HepG2 (cell line): ENCODE data around the gene TH. TPM values are rescaled to one million over a fixed set of nuclear protein-coding genes. Genes with fewer than 3 reads are reported as not detected.

Experiments used
- ATF7-NPFF ChIP-seq: sonication (generic); formaldehyde crosslinking; IDR thresholded peaks from 2 replicates; pipeline ENCODE4 v1.8.1; 2023; ENCODE audit warnings: mild to moderate bottlenecking, low read depth, missing genetic modification reagents, moderate library complexity
- GATAD1 ChIP-seq: IDR thresholded peaks from 2 replicates; pipeline ENCODE4 v1.6.1; 2016; ENCODE audit warnings: missing genetic modification reagents, missing compliant biosample characterization
- JUN ChIP-seq: sonication (generic); formaldehyde crosslinking; IDR thresholded peaks from 2 replicates; pipeline ENCODE4 v1.4.0; 2020; ENCODE audit warnings: mild to moderate bottlenecking, missing genetic modification reagents
- KDM5A ChIP-seq: fragments of 200-600 bp; sonication (generic); IDR thresholded peaks from 2 replicates; pipeline ENCODE4 v1.7.0; 2018; ENCODE audit warnings: antibody characterized with exemption, mild to moderate bottlenecking, low read length, borderline replicate concordance
- NFE2L2 ChIP-seq: fragments of 150-350 bp; IDR thresholded peaks from 2 replicates; pipeline ENCODE4 v1.6.1; 2014; ENCODE audit warnings: low read length
- PAF1 ChIP-seq: IDR thresholded peaks from 2 replicates; pipeline ENCODE4 v1.6.1; 2016; ENCODE audit warnings: missing genetic modification reagents, missing compliant biosample characterization
- POGZ ChIP-seq: sonication (generic); formaldehyde crosslinking; IDR thresholded peaks from 2 replicates; pipeline ENCODE4 v1.4.0; 2020; ENCODE audit warnings: mild to moderate bottlenecking, missing genetic modification reagents
- REPIN1 ChIP-seq: sonication (generic); formaldehyde crosslinking; IDR thresholded peaks from 2 replicates; pipeline ENCODE4 v1.8.0; 2022; ENCODE audit warnings: missing genetic modification reagents, low read depth, mild to moderate bottlenecking, borderline replicate concordance
- TARDBP ChIP-seq: sonication (generic); formaldehyde crosslinking; IDR thresholded peaks from 2 replicates; pipeline ENCODE4 v1.8.0; 2022; ENCODE audit warnings: mild to moderate bottlenecking, missing genetic modification reagents
- TBP ChIP-seq: sonication (generic); formaldehyde crosslinking; IDR thresholded peaks from 2 replicates; pipeline ENCODE4 v1.5.0; 2020; ENCODE audit warnings: missing genetic modification reagents
- TBX3 ChIP-seq: fragments of 450-650 bp; IDR thresholded peaks from 2 replicates; pipeline ENCODE4 v1.6.1; 2017; ENCODE audit warnings: antibody characterized with exemption, mild to moderate bottlenecking, inconsistent platforms, borderline replicate concordance
- THYN1 ChIP-seq: sonication (generic); formaldehyde crosslinking; IDR thresholded peaks from 2 replicates; pipeline ENCODE4 v1.8.1; 2023; ENCODE audit warnings: low read depth, mild to moderate bottlenecking, moderate library complexity, missing genetic modification reagents, borderline replicate concordance
- ZNF180 ChIP-seq: sonication (generic); formaldehyde crosslinking; IDR thresholded peaks from 2 replicates; pipeline ENCODE4 v1.4.0; 2020; ENCODE audit warnings: low read depth, missing genetic modification reagents, borderline replicate concordance
- ZNF350 ChIP-seq: sonication (generic); formaldehyde crosslinking; IDR thresholded peaks from 2 replicates; pipeline ENCODE4 v1.4.0; 2020; ENCODE audit warnings: mild to moderate bottlenecking, low read depth, missing genetic modification reagents, borderline replicate concordance
- ZNF577 ChIP-seq: sonication (generic); formaldehyde crosslinking; IDR thresholded peaks from 2 replicates; pipeline ENCODE4 v1.4.0; 2020; ENCODE audit warnings: mild to moderate bottlenecking, low read depth, missing genetic modification reagents, borderline replicate concordance
- ZNF850 ChIP-seq: sonication (generic); formaldehyde crosslinking; conservative IDR thresholded peaks from 2 replicates; pipeline ENCODE4 v1.9.0; 2021; ENCODE audit warnings: mild to moderate bottlenecking, missing genetic modification reagents
- ZNF878 ChIP-seq: sonication (generic); formaldehyde crosslinking; IDR thresholded peaks from 2 replicates; pipeline ENCODE4 v1.8.1; 2023; ENCODE audit warnings: mild to moderate bottlenecking, missing genetic modification reagents, moderate library complexity
- ZSCAN31 ChIP-seq: sonication (generic); formaldehyde crosslinking; IDR thresholded peaks from 2 replicates; pipeline ENCODE4 v1.5.0; 2020; ENCODE audit warnings: low read depth, mild to moderate bottlenecking, missing genetic modification reagents
- polyA plus RNA-seq, 8 experiments: library from polyadenylated mRNA; depleted of rRNA in 3 of 8; stranded (reverse) in 7 of 8; unstranded in 1 of 8; fragments of >200 nt; fragmentation: Illumina TruSeq in 4 of 8; extraction: Trizol in 4 of 8; gene quantifications; 2 replicates each; pipeline versions ENCODE4 v1.2.1 to v1.2.3, GENCODE V29; 2011 to 2016; ENCODE audit warnings: low read depth in 4 of 8, missing spikeins in 1 of 8, mixed read lengths in 1 of 8; ENCODE audit not compliant: insufficient read depth in 1 of 8
- total RNA-seq, 5 experiments: library from RNA; depleted of rRNA; stranded (reverse); fragments of >200 nt; fragmentation: Illumina TruSeq; extraction: Trizol; gene quantifications; 2 replicates each; pipeline ENCODE4 v1.2.3, GENCODE V29; 2016; ENCODE audit warnings: low read depth in 1 of 5
- TF ChIP-seq, protein P1 (sequence below): sonication (generic); formaldehyde crosslinking; IDR thresholded peaks from 2 replicates; pipeline ENCODE4 v1.5.1; 2020; ENCODE audit warnings: mild to moderate bottlenecking, missing genetic modification reagents
- TF ChIP-seq, protein P2 (sequence below): sonication (generic); formaldehyde crosslinking; IDR thresholded peaks from 2 replicates; pipeline ENCODE4 v1.8.1; 2023; ENCODE audit warnings: mild to moderate bottlenecking, moderate library complexity, missing genetic modification reagents
- TF ChIP-seq, protein P3 (sequence below), 2 experiments: IDR thresholded peaks; 2 replicates each; pipeline ENCODE4 v1.6.1; 2011 to 2012; ENCODE audit warnings: low read length in 2 of 2, borderline replicate concordance in 1 of 2, low read depth in 1 of 2, mild to moderate bottlenecking in 1 of 2, moderate library complexity in 1 of 2
- TF ChIP-seq, protein P4 (sequence below): sonication (generic); formaldehyde crosslinking; IDR thresholded peaks from 2 replicates; pipeline ENCODE4 v1.5.0; 2020; ENCODE audit warnings: mild to moderate bottlenecking, missing genetic modification reagents, moderate library complexity

The TH gene
- total and polyA plus RNA-seq, 2 of the 13 experiments (the other 11 are each of a cell fraction or from before 2014, with no cell fraction given), result 0.36 TPM; not detected in 1

DNA sequence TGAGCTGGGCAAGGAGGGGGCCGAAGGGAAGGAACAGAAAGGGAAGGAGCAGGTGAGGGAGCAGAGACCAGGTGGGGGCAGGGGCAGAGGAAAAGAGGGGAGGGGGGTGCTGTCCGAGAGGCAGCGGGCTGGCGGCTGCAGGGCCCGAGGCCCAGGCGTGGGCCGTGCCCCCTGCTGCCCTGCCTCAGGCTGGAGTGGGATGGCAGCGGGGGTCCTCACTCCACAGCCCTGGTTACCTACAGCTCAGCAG lies 34.7 kb downstream of the TH start (continued):
- TF ChIP-seq ZNF577 (no peak), THYN1 (CRISPR knock-in tag) (no peak), GATAD1 (CRISPR knock-in tag) (no peak), ATF7-NPFF (CRISPR knock-in tag) (no peak; the same call in 1 of the 2 replicates), KDM5A (0 out of 2 replicates have a peak, but pooled peaks have one; percentile 9), JUN (CRISPR knock-in tag) (no peak), ZNF180 (CRISPR knock-in tag) (no peak), ZNF850 (CRISPR knock-in tag) (no peak), TBX3 (no peak), REPIN1 (CRISPR knock-in tag) (0 out of 2 replicates have a peak, but pooled peaks have one; percentile 58), ZSCAN31 (no peak), POGZ (no peak), TBP (CRISPR knock-in tag) (no peak), PAF1 (CRISPR knock-in tag) (0 out of 2 replicates have a peak, but pooled peaks have one; percentile 53), ZNF878 (no peak), NFE2L2 (no peak), ZNF350 (CRISPR knock-in tag) (no peak), TARDBP (CRISPR knock-in tag) (no peak)
- TF ChIP-seq, protein P1, sequence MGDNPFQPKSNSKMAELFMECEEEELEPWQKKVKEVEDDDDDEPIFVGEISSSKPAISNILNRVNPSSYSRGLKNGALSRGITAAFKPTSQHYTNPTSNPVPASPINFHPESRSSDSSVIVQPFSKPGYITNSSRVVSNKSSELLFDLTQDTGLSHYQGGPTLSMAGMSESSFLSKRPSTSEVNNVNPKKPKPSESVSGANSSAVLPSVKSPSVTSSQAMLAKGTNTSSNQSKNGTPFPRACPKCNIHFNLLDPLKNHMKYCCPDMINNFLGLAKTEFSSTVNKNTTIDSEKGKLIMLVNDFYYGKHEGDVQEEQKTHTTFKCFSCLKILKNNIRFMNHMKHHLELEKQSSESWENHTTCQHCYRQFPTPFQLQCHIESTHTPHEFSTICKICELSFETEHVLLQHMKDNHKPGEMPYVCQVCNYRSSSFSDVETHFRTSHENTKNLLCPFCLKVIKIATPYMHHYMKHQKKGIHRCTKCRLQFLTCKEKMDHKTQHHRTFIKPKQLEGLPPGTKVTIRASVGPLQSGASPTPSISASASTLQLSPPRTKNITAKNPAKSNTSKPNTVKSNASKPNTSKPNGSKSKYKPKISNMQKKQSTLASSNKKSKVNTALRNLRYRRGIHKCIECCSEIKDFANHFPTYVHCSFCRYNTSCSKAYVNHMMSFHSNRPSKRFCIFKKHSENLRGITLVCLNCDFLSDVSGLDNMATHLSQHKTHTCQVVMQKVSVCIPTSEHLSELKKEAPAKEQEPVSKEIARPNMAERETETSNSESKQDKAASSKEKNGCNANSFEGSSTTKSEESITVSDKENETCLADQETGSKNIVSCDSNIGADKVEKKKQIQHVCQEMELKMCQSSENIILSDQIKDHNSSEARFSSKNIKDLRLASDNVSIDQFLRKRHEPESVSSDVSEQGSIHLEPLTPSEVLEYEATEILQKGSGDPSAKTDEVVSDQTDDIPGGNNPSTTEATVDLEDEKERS (CRISPR knock-in tag), result no peak
- TF ChIP-seq, protein P2, sequence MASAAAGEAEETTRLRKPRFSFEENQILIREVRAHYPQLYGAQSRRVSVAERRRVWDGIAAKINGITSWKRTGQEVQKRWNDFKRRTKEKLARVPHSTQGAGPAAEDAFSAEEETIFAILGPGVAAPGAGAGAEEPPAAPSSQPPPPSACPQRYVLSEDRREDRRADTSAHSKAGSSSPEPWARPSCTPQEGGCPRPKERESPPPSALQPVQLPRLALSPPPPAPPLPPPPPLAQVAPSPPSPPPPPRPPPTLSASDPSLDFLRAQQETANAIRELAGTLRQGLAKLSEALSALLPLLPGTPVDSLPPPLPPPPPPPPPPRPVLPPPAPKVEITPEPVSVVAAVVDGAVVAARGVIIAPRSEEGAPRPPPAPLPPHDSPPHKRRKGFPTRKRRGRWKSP (CRISPR knock-in tag), result no peak
- TF ChIP-seq, protein P3, sequence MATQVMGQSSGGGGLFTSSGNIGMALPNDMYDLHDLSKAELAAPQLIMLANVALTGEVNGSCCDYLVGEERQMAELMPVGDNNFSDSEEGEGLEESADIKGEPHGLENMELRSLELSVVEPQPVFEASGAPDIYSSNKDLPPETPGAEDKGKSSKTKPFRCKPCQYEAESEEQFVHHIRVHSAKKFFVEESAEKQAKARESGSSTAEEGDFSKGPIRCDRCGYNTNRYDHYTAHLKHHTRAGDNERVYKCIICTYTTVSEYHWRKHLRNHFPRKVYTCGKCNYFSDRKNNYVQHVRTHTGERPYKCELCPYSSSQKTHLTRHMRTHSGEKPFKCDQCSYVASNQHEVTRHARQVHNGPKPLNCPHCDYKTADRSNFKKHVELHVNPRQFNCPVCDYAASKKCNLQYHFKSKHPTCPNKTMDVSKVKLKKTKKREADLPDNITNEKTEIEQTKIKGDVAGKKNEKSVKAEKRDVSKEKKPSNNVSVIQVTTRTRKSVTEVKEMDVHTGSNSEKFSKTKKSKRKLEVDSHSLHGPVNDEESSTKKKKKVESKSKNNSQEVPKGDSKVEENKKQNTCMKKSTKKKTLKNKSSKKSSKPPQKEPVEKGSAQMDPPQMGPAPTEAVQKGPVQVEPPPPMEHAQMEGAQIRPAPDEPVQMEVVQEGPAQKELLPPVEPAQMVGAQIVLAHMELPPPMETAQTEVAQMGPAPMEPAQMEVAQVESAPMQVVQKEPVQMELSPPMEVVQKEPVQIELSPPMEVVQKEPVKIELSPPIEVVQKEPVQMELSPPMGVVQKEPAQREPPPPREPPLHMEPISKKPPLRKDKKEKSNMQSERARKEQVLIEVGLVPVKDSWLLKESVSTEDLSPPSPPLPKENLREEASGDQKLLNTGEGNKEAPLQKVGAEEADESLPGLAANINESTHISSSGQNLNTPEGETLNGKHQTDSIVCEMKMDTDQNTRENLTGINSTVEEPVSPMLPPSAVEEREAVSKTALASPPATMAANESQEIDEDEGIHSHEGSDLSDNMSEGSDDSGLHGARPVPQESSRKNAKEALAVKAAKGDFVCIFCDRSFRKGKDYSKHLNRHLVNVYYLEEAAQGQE (IDR thresholded peaks at IDR 0.05; ENCODE audit: borderline replicate concordance in 1 of 2, low read depth in 1 of 2, low read length in 2 of 2), result no peak
- TF ChIP-seq, protein P4, sequence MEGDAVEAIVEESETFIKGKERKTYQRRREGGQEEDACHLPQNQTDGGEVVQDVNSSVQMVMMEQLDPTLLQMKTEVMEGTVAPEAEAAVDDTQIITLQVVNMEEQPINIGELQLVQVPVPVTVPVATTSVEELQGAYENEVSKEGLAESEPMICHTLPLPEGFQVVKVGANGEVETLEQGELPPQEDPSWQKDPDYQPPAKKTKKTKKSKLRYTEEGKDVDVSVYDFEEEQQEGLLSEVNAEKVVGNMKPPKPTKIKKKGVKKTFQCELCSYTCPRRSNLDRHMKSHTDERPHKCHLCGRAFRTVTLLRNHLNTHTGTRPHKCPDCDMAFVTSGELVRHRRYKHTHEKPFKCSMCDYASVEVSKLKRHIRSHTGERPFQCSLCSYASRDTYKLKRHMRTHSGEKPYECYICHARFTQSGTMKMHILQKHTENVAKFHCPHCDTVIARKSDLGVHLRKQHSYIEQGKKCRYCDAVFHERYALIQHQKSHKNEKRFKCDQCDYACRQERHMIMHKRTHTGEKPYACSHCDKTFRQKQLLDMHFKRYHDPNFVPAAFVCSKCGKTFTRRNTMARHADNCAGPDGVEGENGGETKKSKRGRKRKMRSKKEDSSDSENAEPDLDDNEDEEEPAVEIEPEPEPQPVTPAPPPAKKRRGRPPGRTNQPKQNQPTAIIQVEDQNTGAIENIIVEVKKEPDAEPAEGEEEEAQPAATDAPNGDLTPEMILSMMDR (CRISPR knock-in tag), result 0 out of 2 replicates have a peak, but pooled peaks have one; percentile 2
